ENCODE measurements around the gene MT1F.

Gene MT1F

GRCh38 chr16:56625943-56626654 is 31.7 kb upstream of the MT1F start:
- no peak for DNase-seq

- no peak for DNase-seq
Observed at GRCh38 chr16:56626685-56627084, 31.1 kb upstream of the MT1F start.

- no peak for DNase-seq
Observed at GRCh38 chr16:56628486-56629350, 29.0 kb upstream of the MT1F start.

GRCh38 chr16:56629531-56629930 is 28.2 kb upstream of the MT1F start:
- peak; percentile 34 for DNase-seq

- DNase-seq = peak; percentile 65
Observed at GRCh38 chr16:56630134-56630533, 27.6 kb upstream of the MT1F start.

GRCh38 chr16:56631197-56631596 is 26.6 kb upstream of the MT1F start:
- DNase-seq = no peak

- DNase-seq = no peak
Observed at GRCh38 chr16:56631832-56632155, 26.0 kb upstream of the MT1F start.

- DNase-seq = no peak
Observed at GRCh38 chr16:56632156-56632847, 25.5 kb upstream of the MT1F start, which contains the start of gene MT1M. TSS of gene MT1M (plus strand) at chr16:56632659. CDS start at chr16:56632732, 73 bp downstream.

- DNase-seq = no peak
Observed at GRCh38 chr16:56632848-56633365, 24.9 kb upstream of the MT1F start.

GRCh38 chr16:56633535-56633934 is 24.2 kb upstream of the MT1F start:
- no peak for DNase-seq

GRCh38 chr16:56634715-56635440 is 22.9 kb upstream of the MT1F start:
- DNase-seq = no peak

- no peak for DNase-seq
Observed at GRCh38 chr16:56635441-56635967, 22.3 kb upstream of the MT1F start.

GRCh38 chr16:56636616-56637413 is 20.9 kb upstream of the MT1F start:
- DNase-seq = no peak

- DNase-seq = no peak
Observed at GRCh38 chr16:56637814-56638750, 19.7 kb upstream of the MT1F start, which contains the start of gene MT1A. TSS of gene MT1A (plus strand) at chr16:56638666. CDS start at chr16:56638739, 73 bp downstream.

GRCh38 chr16:56639045-56639444 is 18.7 kb upstream of the MT1F start:
- no peak for DNase-seq

- no peak for DNase-seq
Observed at GRCh38 chr16:56640076-56640475, 17.7 kb upstream of the MT1F start.

- DNase-seq = no peak
Observed at GRCh38 chr16:56641166-56641565, 16.6 kb upstream of the MT1F start.

- peak; percentile 59 for DNase-seq
Observed at GRCh38 chr16:56643080-56643778, 14.5 kb upstream of the MT1F start.

- DNase-seq = no peak
Observed at GRCh38 chr16:56643833-56644232, 13.9 kb upstream of the MT1F start.

GRCh38 chr16:56645311-56645710 is 12.4 kb upstream of the MT1F start:
- DNase-seq = no peak

All from MV-4-11 (cell line).